ENCODE measurements around the gene NUPR1.

DNA sequence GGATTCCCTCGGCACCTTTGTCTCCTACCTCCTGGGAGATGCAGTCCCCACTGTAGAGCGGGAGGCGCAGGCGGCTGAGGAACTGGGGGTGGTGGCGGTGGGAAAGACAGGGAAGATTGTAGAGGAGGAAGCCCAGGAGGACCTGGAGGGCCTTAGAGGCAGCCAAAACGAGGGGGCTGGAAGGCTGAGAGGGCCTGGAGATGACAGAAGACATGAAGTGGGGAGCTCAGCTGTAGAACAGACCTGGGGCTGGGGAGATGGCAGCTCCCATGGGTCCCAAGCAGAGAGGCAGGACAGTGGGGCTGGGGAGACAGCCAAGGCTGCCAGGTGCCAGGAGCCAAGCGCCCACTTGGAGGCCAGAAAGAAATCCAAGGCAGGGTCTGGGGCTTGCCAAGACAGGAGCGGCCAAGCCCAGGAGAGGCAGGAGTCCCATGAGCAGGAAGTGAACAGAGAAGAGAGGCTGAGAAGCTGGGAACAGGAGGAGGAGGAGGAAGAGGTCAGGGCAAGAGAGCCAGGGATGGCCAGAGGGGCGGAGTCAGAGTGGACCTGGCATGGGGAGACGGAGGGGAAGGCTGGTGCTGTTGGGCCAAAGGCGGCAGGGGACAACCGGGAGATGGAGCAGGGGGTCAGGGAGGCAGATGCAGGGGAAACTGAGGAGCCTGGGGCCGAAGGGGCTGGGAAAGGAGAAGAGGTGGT is 43.5 kb downstream of the NUPR1 start:
- TF ChIP-seq, protein P1, sequence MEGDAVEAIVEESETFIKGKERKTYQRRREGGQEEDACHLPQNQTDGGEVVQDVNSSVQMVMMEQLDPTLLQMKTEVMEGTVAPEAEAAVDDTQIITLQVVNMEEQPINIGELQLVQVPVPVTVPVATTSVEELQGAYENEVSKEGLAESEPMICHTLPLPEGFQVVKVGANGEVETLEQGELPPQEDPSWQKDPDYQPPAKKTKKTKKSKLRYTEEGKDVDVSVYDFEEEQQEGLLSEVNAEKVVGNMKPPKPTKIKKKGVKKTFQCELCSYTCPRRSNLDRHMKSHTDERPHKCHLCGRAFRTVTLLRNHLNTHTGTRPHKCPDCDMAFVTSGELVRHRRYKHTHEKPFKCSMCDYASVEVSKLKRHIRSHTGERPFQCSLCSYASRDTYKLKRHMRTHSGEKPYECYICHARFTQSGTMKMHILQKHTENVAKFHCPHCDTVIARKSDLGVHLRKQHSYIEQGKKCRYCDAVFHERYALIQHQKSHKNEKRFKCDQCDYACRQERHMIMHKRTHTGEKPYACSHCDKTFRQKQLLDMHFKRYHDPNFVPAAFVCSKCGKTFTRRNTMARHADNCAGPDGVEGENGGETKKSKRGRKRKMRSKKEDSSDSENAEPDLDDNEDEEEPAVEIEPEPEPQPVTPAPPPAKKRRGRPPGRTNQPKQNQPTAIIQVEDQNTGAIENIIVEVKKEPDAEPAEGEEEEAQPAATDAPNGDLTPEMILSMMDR (IDR thresholded peaks at IDR 0.05), result no peak
- no peak for TF ChIP-seq POLR2A (IDR thresholded peaks at IDR 0.05)
- no peak for TF ChIP-seq POLR2AphosphoS5 (IDR thresholded peaks at IDR 0.05)
- TF ChIP-seq EP300 (IDR thresholded peaks at IDR 0.05), result no peak

Measured in stomach (tissue), 4 donors.